Type B pancreatic cell (in vitro differentiated cells): ENCODE results near the gene TMEM8B. TPM values are rescaled to one million over a fixed set of nuclear protein-coding genes. Genes with fewer than 3 reads are reported as not detected.
"Not testable (repeated sequence)": the region's sequence is repeated elsewhere in the genome, so short reads cannot be mapped to it uniquely, and the experiment has no call there.

Experiments
- DNase-seq: peaks from one replicate; pipeline ENCODE4 v3.0.0; 2021; ENCODE audit warnings: mixed read lengths; ENCODE audit not compliant: unreplicated experiment; ENCODE audit errors: extremely low spot score
- H3K27ac Mint-ChIP-seq: 2 replicates; pipeline ENCODE4 v1.8.0; 2021; ENCODE audit warnings: mild to moderate bottlenecking, mixed read lengths
- H3K27me3 Mint-ChIP-seq: 2 replicates; pipeline ENCODE4 v1.8.0; 2021; ENCODE audit warnings: mixed read lengths
- H3K36me3 Mint-ChIP-seq: 2 replicates; pipeline ENCODE4 v1.8.0; 2021; ENCODE audit warnings: mixed read lengths
- H3K4me1 Mint-ChIP-seq: one replicate; pipeline ENCODE4 v1.8.0; 2021; ENCODE audit warnings: mixed read lengths; ENCODE audit not compliant: unreplicated experiment
- H3K4me3 Mint-ChIP-seq: 2 replicates; pipeline ENCODE4 v1.8.0; 2021; ENCODE audit warnings: mild to moderate bottlenecking, mixed read lengths
- H3K9me3 Mint-ChIP-seq: 2 replicates; pipeline ENCODE4 v1.8.0; 2021; ENCODE audit warnings: mixed read lengths
- total RNA-seq: library from RNA; stranded (reverse); gene quantifications from 2 replicates; pipeline ENCODE4 v1.2.1, GENCODE V29; 2021; ENCODE audit warnings: low replicate concordance
- TF ChIP-seq, protein P1 (sequence below): fragments of 200-600 bp; sonication (generic); conservative IDR thresholded peaks from 2 replicates; pipeline ENCODE4 v1.5.0; 2021; ENCODE audit warnings: antibody characterized with exemption, mild to moderate bottlenecking

TMEM8B gene
- total RNA-seq, 1 donor from 2014 or later: 27.2 TPM

DNA sequence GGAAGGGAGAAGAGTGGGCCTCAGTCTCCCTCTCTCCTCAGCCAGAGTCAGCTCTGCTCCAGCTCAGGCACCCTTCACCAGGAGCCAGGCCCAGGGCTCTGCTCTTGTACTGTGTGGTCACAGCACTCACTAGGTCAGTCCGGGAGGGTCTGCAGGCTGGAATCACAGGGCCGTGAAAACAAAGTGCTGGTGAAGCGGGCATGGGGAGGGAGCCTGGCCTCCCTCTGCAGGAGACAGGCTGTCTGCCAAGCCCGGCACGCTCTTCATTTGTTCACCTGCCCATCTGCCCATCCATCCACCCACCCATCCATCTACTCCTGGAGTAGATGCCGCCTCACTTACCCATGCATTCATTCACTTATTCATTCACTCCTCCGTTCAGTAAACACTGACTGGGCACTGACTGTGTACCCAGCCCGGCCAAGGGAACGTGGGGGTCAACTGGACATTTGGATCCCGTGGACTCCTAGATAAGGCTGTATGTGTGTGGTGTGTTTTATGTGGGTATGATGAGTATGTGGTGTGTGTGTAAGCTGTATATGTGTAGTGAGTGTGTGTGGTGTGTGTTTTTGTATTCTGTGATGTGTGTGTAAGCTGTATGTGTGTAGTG, 83.9 kb downstream of the TMEM8B start:
- Mint-ChIP-seq H3K27ac (no peak overlapping the region), H3K27me3 (no peaks in the 10 kb centered on the region), H3K4me3 (no peak overlapping the region)

GRCh38 chr9:35913429-35913828, 84.4 kb downstream of the TMEM8B start:
- H3K4me1 Mint-ChIP-seq: peaks cover 11% of the 10 kb centered on the region
- not testable (repeated sequence) for DNase-seq, H3K27me3 Mint-ChIP-seq, H3K36me3 Mint-ChIP-seq, H3K4me3 Mint-ChIP-seq, H3K9me3 Mint-ChIP-seq, H3K27ac Mint-ChIP-seq

More for the DNA sequence above, 83.9 kb downstream of the TMEM8B start:
- no peaks in the 10 kb centered on the region for H3K36me3 Mint-ChIP-seq
- peaks cover 17% of the 10 kb centered on the region for H3K4me1 Mint-ChIP-seq
- TF ChIP-seq, protein P1, sequence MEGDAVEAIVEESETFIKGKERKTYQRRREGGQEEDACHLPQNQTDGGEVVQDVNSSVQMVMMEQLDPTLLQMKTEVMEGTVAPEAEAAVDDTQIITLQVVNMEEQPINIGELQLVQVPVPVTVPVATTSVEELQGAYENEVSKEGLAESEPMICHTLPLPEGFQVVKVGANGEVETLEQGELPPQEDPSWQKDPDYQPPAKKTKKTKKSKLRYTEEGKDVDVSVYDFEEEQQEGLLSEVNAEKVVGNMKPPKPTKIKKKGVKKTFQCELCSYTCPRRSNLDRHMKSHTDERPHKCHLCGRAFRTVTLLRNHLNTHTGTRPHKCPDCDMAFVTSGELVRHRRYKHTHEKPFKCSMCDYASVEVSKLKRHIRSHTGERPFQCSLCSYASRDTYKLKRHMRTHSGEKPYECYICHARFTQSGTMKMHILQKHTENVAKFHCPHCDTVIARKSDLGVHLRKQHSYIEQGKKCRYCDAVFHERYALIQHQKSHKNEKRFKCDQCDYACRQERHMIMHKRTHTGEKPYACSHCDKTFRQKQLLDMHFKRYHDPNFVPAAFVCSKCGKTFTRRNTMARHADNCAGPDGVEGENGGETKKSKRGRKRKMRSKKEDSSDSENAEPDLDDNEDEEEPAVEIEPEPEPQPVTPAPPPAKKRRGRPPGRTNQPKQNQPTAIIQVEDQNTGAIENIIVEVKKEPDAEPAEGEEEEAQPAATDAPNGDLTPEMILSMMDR: no peak
- H3K9me3 Mint-ChIP-seq: no peaks in the 10 kb centered on the region
- no peak for DNase-seq

DNA sequence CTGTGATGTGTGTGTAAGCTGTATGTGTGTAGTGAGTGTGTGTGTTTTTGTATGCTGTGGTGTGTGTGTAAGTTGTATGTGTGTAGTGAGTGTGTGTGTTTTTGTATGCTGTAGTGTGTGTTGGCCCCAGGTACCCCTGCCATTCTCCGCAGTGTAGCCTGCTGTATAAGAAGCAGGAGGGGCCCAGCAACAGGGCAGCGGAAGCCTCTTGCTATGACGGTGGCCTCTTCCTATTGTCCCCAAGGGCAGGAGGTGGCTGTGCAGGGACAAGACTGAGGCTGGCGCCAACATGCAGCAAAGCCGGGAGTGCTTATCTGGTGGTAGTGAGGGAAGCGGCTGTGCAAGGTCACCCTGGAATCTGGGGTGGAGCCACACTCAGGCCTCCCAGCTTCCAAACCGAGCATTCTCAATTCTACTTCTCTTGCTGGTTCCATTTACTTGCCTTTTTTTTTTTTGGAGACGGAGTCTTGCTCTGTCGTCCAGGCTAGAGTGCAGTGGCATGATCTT, 85.3 kb downstream of the TMEM8B start:
- Mint-ChIP-seq H3K4me1 (peaks cover 6% of the 10 kb centered on the region), H3K36me3 (no peaks in the 10 kb centered on the region), H3K9me3 (no peaks in the 10 kb centered on the region), H3K27me3 (no peaks in the 10 kb centered on the region), H3K27ac (no peak overlapping the region), H3K4me3 (no peak overlapping the region)
- TF ChIP-seq, protein P1: no peak
- DNase-seq: no peak

Other genes starting within 250 kb of the TMEM8B start
- gene TESK1, start 224.0 kb upstream of the TMEM8B start, total RNA-seq: 30.6 and 42.4 TPM in 2 replicates
- gene CD72, start 210.8 kb upstream of the TMEM8B start, total RNA-seq: 1.5 and 2.8 TPM in 2 replicates
- not detected in 2 replicates for gene SIT1, start 178.3 kb upstream of the TMEM8B start, total RNA-seq
- 16,039 and 18,328 TPM in 2 replicates for gene RMRP, start 171.2 kb upstream of the TMEM8B start, total RNA-seq
- 15.6 and 17.2 TPM in 2 replicates for gene CCDC107, start 170.9 kb upstream of the TMEM8B start, total RNA-seq
- 7.1 and 14.2 TPM in 2 replicates for gene ARHGEF39, start 164.0 kb upstream of the TMEM8B start, total RNA-seq
- 1.5 TPM in 1 of 2 replicates, not detected in the other for gene CA9, start 155.3 kb upstream of the TMEM8B start, total RNA-seq
- gene TPM2, start 139.3 kb upstream of the TMEM8B start, total RNA-seq: 17.7 and 241 TPM in 2 replicates
- gene TLN1, start 97.0 kb upstream of the TMEM8B start, total RNA-seq: 136 and 164 TPM in 2 replicates
- 29.1 and 36.4 TPM in 2 replicates for gene CREB3, start 96.6 kb upstream of the TMEM8B start, total RNA-seq
- gene GBA2, start 80.0 kb upstream of the TMEM8B start, total RNA-seq: 100 and 103 TPM in 2 replicates
- 35.0 and 35.7 TPM in 2 replicates for gene RGP1, start 79.9 kb upstream of the TMEM8B start, total RNA-seq
- not detected in 2 replicates for gene MSMP, start 75.0 kb upstream of the TMEM8B start, total RNA-seq
- gene NPR2, start 37.6 kb upstream of the TMEM8B start, total RNA-seq: 4.2 and 23.3 TPM in 2 replicates
- gene SPAG8, start 17.0 kb upstream of the TMEM8B start, total RNA-seq: 0.71 and 14.2 TPM in 2 replicates
- 41.7 and 51.1 TPM in 2 replicates for gene HINT2, start 14.2 kb upstream of the TMEM8B start, total RNA-seq
- gene FAM221B, start 496 bp upstream of the TMEM8B start, total RNA-seq: 1.1 TPM in 1 of 2 replicates, not detected in the other
- not detected in 2 replicates for gene OR13J1, start 41.2 kb downstream of the TMEM8B start, total RNA-seq
- 0.40 TPM in 1 of 2 replicates, not detected in the other for gene HRCT1, start 77.0 kb downstream of the TMEM8B start, total RNA-seq
- gene SPAAR, start 80.3 kb downstream of the TMEM8B start, total RNA-seq: not detected in 2 replicates
- not detected in 2 replicates for gene OR2S2, start 128.9 kb downstream of the TMEM8B start, total RNA-seq
- 1.9 and 11.7 TPM in 2 replicates for gene RECK, start 207.7 kb downstream of the TMEM8B start, total RNA-seq